Activated CD8-positive, alpha-beta memory T cell treated with anti-CD3 and anti-CD28 coated beads, Interleukin-2, amount 50 U/mL, for 24 hours (primary cell): Measurements from ENCODE around the gene EIF4G3.
"Not testable (repeated sequence)": the region's sequence is repeated elsewhere in the genome, so short reads cannot be mapped to it uniquely, and the experiment has no call there.

ENCODE experiments used
- DNase-seq: peaks from one replicate; pipeline ENCODE4 v3.0.0-alpha.2; 2020; ENCODE audit errors: extremely low read depth

Gene EIF4G3

GRCh38 chr1:21176586-21177555 lies at the start of gene EIF4G3:
Gene EIF4G3, minus strand, starts transcription at chr1:21176897. Its CDS starts 174,155 bp downstream, at chr1:21002742.
- DNase-seq, result peak; percentile 99

- DNase-seq, result no peak
Measured at GRCh38 chr1:21225065-21225464, 48.4 kb upstream of the EIF4G3 start.

- no peak for DNase-seq
Measured at GRCh38 chr1:21220815-21221214, 44.1 kb upstream of the EIF4G3 start.

GRCh38 chr1:21219674-21220073 lies 43.0 kb upstream of the EIF4G3 start:
- DNase-seq, result no peak

- DNase-seq, result no peak
Measured at GRCh38 chr1:21217812-21218596, 41.3 kb upstream of the EIF4G3 start.

- DNase-seq, result peak; percentile 44
Measured at GRCh38 chr1:21216835-21217811, 40.4 kb upstream of the EIF4G3 start.

- no peak for DNase-seq
Measured at GRCh38 chr1:21212126-21212525, 35.4 kb upstream of the EIF4G3 start.

- DNase-seq, result not testable (repeated sequence)
Measured at GRCh38 chr1:21208137-21208700, 31.5 kb upstream of the EIF4G3 start.

GRCh38 chr1:21206117-21206516 lies 29.4 kb upstream of the EIF4G3 start:
- no peak for DNase-seq

- no peak for DNase-seq
Measured at GRCh38 chr1:21205416-21205815, 28.7 kb upstream of the EIF4G3 start.

- DNase-seq, result no peak
Measured at GRCh38 chr1:21201650-21202049, 25.0 kb upstream of the EIF4G3 start.

GRCh38 chr1:21201238-21201637 lies 24.5 kb upstream of the EIF4G3 start:
- not testable (repeated sequence) for DNase-seq

GRCh38 chr1:21200767-21201166 lies 24.1 kb upstream of the EIF4G3 start:
- DNase-seq, result no peak

GRCh38 chr1:21198929-21199328 lies 22.2 kb upstream of the EIF4G3 start:
- no peak for DNase-seq

GRCh38 chr1:21192871-21193270 lies 16.2 kb upstream of the EIF4G3 start:
- DNase-seq, result no peak

- no peak for DNase-seq
Measured at GRCh38 chr1:21192284-21192683, 15.6 kb upstream of the EIF4G3 start.

GRCh38 chr1:21190771-21191170 lies 14.1 kb upstream of the EIF4G3 start:
- not testable (repeated sequence) for DNase-seq

- no peak for DNase-seq
Measured at GRCh38 chr1:21189906-21190500, 13.3 kb upstream of the EIF4G3 start.

- DNase-seq, result no peak
Measured at GRCh38 chr1:21189421-21189820, 12.7 kb upstream of the EIF4G3 start.

GRCh38 chr1:21188235-21188634 lies 11.5 kb upstream of the EIF4G3 start:
- no peak for DNase-seq
